PC-9 (cell line): ENCODE measurements around the gene DLGAP5. TPM values are rescaled to one million over a fixed set of nuclear protein-coding genes. Genes with fewer than 3 reads are reported as not detected.

Source experiments
- BruUV-seq: library from RNA; stranded (reverse); fragments of 400-500 nt; replicated peaks from 2 replicates; lab custom pipeline; 2021; lab: Mats Ljungman, UMichigan
- CTCF ChIA-PET: fragments of 300-600 bp; sonication (Branson Sonifier 250); formaldehyde crosslinking; loops from one replicate; lab custom pipeline; 2022; ENCODE audit warnings: antibody characterized with exemption; lab: Charles Lee
- POLR2A ChIA-PET: fragments of 300-600 bp; sonication (Branson Sonifier 250); formaldehyde crosslinking; loops from one replicate; lab custom pipeline; 2022; ENCODE audit warnings: antibody characterized with exemption; ENCODE audit not compliant: unreplicated experiment; lab: Charles Lee
- DNase-seq, 2 experiments: peaks; one replicate each; pipeline versions ENCODE4 v3.0.0 to v3.0.0-alpha.2; 2015 to 2022; ENCODE audit warnings: mixed read lengths in 1 of 2
- H2AFZ ChIP-seq: fragments of 200-600 bp; sonication (generic); 2 replicates; pipeline ENCODE4 v1.8.1; 2017; ENCODE audit warnings: antibody characterized with exemption
- H3F3A ChIP-seq: fragments of 200-600 bp; sonication (generic); 2 replicates; pipeline ENCODE4 v1.8.1; 2017; ENCODE audit warnings: antibody characterized with exemption, mild to moderate bottlenecking, low read depth; ENCODE audit not compliant: insufficient read depth
- H3K27ac ChIP-seq: fragments of 200-600 bp; sonication (generic); 2 replicates; pipeline ENCODE4 v1.6.1; 2016; ENCODE audit warnings: mixed run types
- H3K27me3 ChIP-seq: fragments of 200-600 bp; sonication (generic); 2 replicates; pipeline ENCODE4 v1.6.1; 2016; ENCODE audit warnings: low read depth, mixed run types; ENCODE audit not compliant: insufficient read depth
- H3K36me3 ChIP-seq: fragments of 200-600 bp; sonication (generic); 2 replicates; pipeline ENCODE4 v1.6.1; 2016; ENCODE audit warnings: low read depth, mixed run types
- H3K4me1 ChIP-seq: fragments of 200-600 bp; sonication (generic); replicated peaks from 2 replicates; pipeline ENCODE4 v1.6.1; 2016; ENCODE audit warnings: mixed run types; ENCODE audit not compliant: insufficient read depth
- H3K4me2 ChIP-seq: fragments of 200-600 bp; sonication (generic); 2 replicates; pipeline ENCODE4 v1.6.1; 2017; ENCODE audit warnings: mixed run types
- H3K4me3 ChIP-seq: fragments of 200-600 bp; sonication (generic); 2 replicates; pipeline ENCODE4 v1.6.1; 2016; ENCODE audit warnings: mixed run types
- H3K79me2 ChIP-seq: fragments of 200-600 bp; sonication (generic); 2 replicates; pipeline ENCODE4 v1.6.1; 2017; ENCODE audit warnings: low read depth, mixed run types
- H3K9me2 ChIP-seq: fragments of 200-600 bp; sonication (generic); 2 replicates; pipeline ENCODE4 v1.8.1; 2017; ENCODE audit warnings: mild to moderate bottlenecking; ENCODE audit not compliant: insufficient read depth
- H3K9me3 ChIP-seq: fragments of 200-600 bp; sonication (generic); 2 replicates; pipeline ENCODE4 v1.8.1; 2016; ENCODE audit warnings: low read depth; ENCODE audit not compliant: insufficient read depth
- H4K20me1 ChIP-seq: fragments of 200-600 bp; sonication (generic); 2 replicates; pipeline ENCODE4 v1.8.1; 2017; ENCODE audit not compliant: insufficient read depth
- CTCF ChIP-seq: fragments of 200-600 bp; sonication (generic); conservative IDR thresholded peaks from 2 replicates; pipeline ENCODE4 v1.6.1; 2017; ENCODE audit warnings: mixed run types, antibody characterized with exemption, mild to moderate bottlenecking, moderate library complexity
- EZH2 ChIP-seq: fragments of 200-600 bp; sonication (generic); IDR thresholded peaks from 2 replicates; pipeline ENCODE4 v1.8.0; 2017; ENCODE audit warnings: antibody characterized with exemption, low read depth
- intact Hi-C: fragments of 100-400 bp; cut with micrococcal nuclease; formaldehyde crosslinking; loops from one replicate; pipeline ENCODE4 v1.10.0; 2022; ENCODE audit not compliant: unreplicated experiment
- total RNA-seq: library from RNA; stranded (reverse); gene quantifications from 2 replicates; pipeline ENCODE4 v1.2.3, GENCODE V29; 2021

DLGAP5 gene
- total RNA-seq, 1 experiment from 2014 or later, result 80.0 TPM

GRCh38 chr14:55221186-55221585 lies 29.8 kb upstream of the DLGAP5 start:
- Histone ChIP-seq H2AFZ (no peak overlapping the region), H3F3A (no peaks in the 10 kb centered on the region), H3K4me2 (0 out of 2 replicates have a peak overlapping the region, but pooled peaks have one; percentile 1), H3K79me2 (no peaks in the 10 kb centered on the region), H3K27me3 (no peaks in the 10 kb centered on the region), H3K9me2 (no peaks in the 10 kb centered on the region), H3K4me3 (no peak overlapping the region), H3K9me3 (no peaks in the 10 kb centered on the region), H3K36me3 (no peaks in the 10 kb centered on the region), H3K4me1 (peaks cover 13% of the 10 kb centered on the region), H4K20me1 (no peaks in the 10 kb centered on the region), H3K27ac (no peak overlapping the region)
- no TSS peak for BruUV-seq
- TF ChIP-seq EZH2 (no peak), CTCF (no peak)
- ChIA-PET POLR2A (no interaction called here), CTCF (interaction anchor here (0.7 kb wide), 1 partner anchor 321 kb away, joined by 3 read pairs; no protein-coding TSS in a partner anchor)
- DNase-seq, result peak in 1 of 2 experiments; percentile 47
- intact Hi-C loops, result no loop called here

DNA sequence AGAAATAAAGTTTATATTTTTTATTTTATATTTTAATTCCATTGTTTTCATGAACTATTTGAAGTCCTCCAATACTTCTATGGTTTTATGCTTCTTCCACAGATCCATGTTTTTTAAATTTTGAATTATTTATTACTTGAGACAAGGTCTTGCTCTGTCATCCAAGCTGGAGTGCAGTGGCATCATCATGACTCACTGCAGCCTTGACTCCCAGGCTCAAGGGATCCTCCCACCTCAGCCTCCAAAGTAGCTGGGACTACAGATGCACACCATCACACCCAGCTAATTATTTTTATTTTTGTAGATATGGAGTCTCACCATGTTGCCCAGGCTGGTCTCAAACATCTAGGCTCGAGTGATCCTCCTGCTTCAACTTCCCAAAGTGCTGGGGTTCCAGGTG lies 28.8 kb upstream of the DLGAP5 start:
- Histone ChIP-seq H3K4me1 (peaks cover 13% of the 10 kb centered on the region), H4K20me1 (no peaks in the 10 kb centered on the region), H3F3A (no peaks in the 10 kb centered on the region), H3K79me2 (no peaks in the 10 kb centered on the region), H3K27ac (no peak overlapping the region), H3K4me3 (no peak overlapping the region), H3K27me3 (no peaks in the 10 kb centered on the region), H3K9me3 (no peaks in the 10 kb centered on the region), H3K4me2 (no peak overlapping the region), H3K36me3 (no peaks in the 10 kb centered on the region), H3K9me2 (no peaks in the 10 kb centered on the region), H2AFZ (no peak overlapping the region)
- DNase-seq, result no peak
- BruUV-seq, result no TSS peak
- intact Hi-C loops, result no loop called here
- no peak for TF ChIP-seq EZH2
- TF ChIP-seq CTCF, result no peak
- ChIA-PET POLR2A (no interaction called here), CTCF (no interaction called here)

GRCh38 chr14:55212634-55213033 lies 21.2 kb upstream of the DLGAP5 start:
- no peaks in the 10 kb centered on the region for H3K9me2 ChIP-seq
- ChIA-PET POLR2A (no interaction called here), CTCF (no interaction called here)
- intact Hi-C loops, result loop anchor here (1.0 to 2.0 kb wide), 4 partner anchors 59 to 1262 kb away; partner anchors contain the start of gene FBXO34
- H3F3A ChIP-seq, result no peaks in the 10 kb centered on the region
- no peaks in the 10 kb centered on the region for H3K79me2 ChIP-seq
- no peaks in the 10 kb centered on the region for H3K36me3 ChIP-seq
- no peaks in the 10 kb centered on the region for H3K27me3 ChIP-seq
- H2AFZ ChIP-seq, result no peak overlapping the region
- no peaks in the 10 kb centered on the region for H3K9me3 ChIP-seq
- H3K4me3 ChIP-seq, result no peak overlapping the region
- BruUV-seq, result no TSS peak
- no peak for DNase-seq
- H3K4me2 ChIP-seq, result no peak overlapping the region
- H3K27ac ChIP-seq, result no peak overlapping the region
- TF ChIP-seq EZH2, result no peak
- TF ChIP-seq CTCF, result no peak
- no peaks in the 10 kb centered on the region for H3K4me1 ChIP-seq
- H4K20me1 ChIP-seq, result no peaks in the 10 kb centered on the region
